Endothelial cell (in vitro differentiated cells): ENCODE data around the gene PARK7. TPM values are rescaled to one million over a fixed set of nuclear protein-coding genes. Genes with fewer than 3 reads are reported as not detected.

ENCODE experiments used
- total RNA-seq: library from RNA; stranded (reverse); fragmentation: NEBNext Ultra II Directional; extraction: Animal tissue kit (Norgen Biotek cat#: 25700); gene quantifications from one replicate; pipeline ENCODE4 v1.2.1, GENCODE V29; 2021; ENCODE audit not compliant: unreplicated experiment

The PARK7 gene
- total RNA-seq, 1 donor from 2014 or later, result 223 TPM

Other genes with a start within 250 kb of the PARK7 start
- 91.0 TPM for gene VAMP3, start 190.4 kb upstream of the PARK7 start, total RNA-seq
- gene PER3, start 177.4 kb upstream of the PARK7 start, total RNA-seq, result 2.8 TPM
- not detected for gene UTS2, start 108.6 kb upstream of the PARK7 start, total RNA-seq
- 4.8 TPM for gene TNFRSF9, start 20.9 kb upstream of the PARK7 start, total RNA-seq
- gene ERRFI1, start 64.6 kb downstream of the PARK7 start, total RNA-seq, result 16.5 TPM